HCT116 (cell line): ENCODE data around the gene SPATS2L.

Experiments used
- CEBPB ChIP-seq: IDR thresholded peaks from 2 replicates; pipeline ENCODE4 v1.6.1; 2012; ENCODE audit warnings: low read depth
- CTCF ChIP-seq, 3 experiments: fragments of 200-600 bp in 1 of 3; sonication (generic) in 1 of 3; IDR thresholded peaks in 2 of 3; conservative IDR thresholded peaks in 1 of 3; 2 replicates each; pipeline ENCODE4 v1.5.1; 2012 to 2017; ENCODE audit warnings: low read depth in 2 of 3, low read length in 2 of 3, antibody characterized with exemption in 1 of 3, borderline replicate concordance in 1 of 3, control low read depth in 1 of 3, mild to moderate bottlenecking in 1 of 3, mixed read lengths in 1 of 3, mixed run types in 1 of 3, moderate library complexity in 1 of 3; ENCODE audit not compliant: insufficient read depth in 1 of 3
- EZH2 ChIP-seq: fragments of 200-600 bp; sonication (generic); IDR thresholded peaks from 2 replicates; pipeline ENCODE4 v1.6.1; 2017; ENCODE audit warnings: antibody characterized with exemption, mixed run types
- EZH2phosphoT487 ChIP-seq: fragments of 200-600 bp; IDR thresholded peaks from 2 replicates; pipeline ENCODE4 v1.6.1; 2018; ENCODE audit warnings: antibody characterized with exemption, borderline replicate concordance
- JUND ChIP-seq: IDR thresholded peaks from 2 replicates; pipeline ENCODE4 v1.6.1; 2012
- MAX ChIP-seq: IDR thresholded peaks from 2 replicates; pipeline ENCODE4 v1.6.1; 2012
- POLR2A ChIP-seq: IDR thresholded peaks from 2 replicates; pipeline ENCODE4 v1.7.0; 2011; ENCODE audit warnings: borderline replicate concordance; ENCODE audit not compliant: insufficient read depth, insufficient read length; ENCODE audit errors: extremely low read depth
- POLR2AphosphoS5 ChIP-seq: IDR thresholded peaks from 2 replicates; pipeline ENCODE4 v1.6.1; 2011; ENCODE audit warnings: mild to moderate bottlenecking, low read depth, low read length, moderate library complexity
- RAD21 ChIP-seq: IDR thresholded peaks from 2 replicates; pipeline ENCODE4 v1.6.1; 2012; ENCODE audit warnings: low read depth, mild to moderate bottlenecking
- SP1 ChIP-seq: IDR thresholded peaks from 2 replicates; pipeline ENCODE4 v1.6.1; 2012; ENCODE audit warnings: low read depth
- SRF ChIP-seq: IDR thresholded peaks from 2 replicates; pipeline ENCODE4 v1.6.1; 2012; ENCODE audit warnings: low read depth

- TF ChIP-seq EZH2: no peak
- TF ChIP-seq SP1: no peak
- no peak for TF ChIP-seq CTCF (IDR thresholded peaks at IDR 0.05 in 2 of 3, conservative IDR thresholded peaks at IDR 0.05 in 1 of 3; ENCODE audit: borderline replicate concordance in 1 of 3, insufficient read depth in 1 of 3, low read depth in 2 of 3, low read length in 2 of 3)
- TF ChIP-seq CEBPB: no peak
- TF ChIP-seq SRF: no peak
- no peak for TF ChIP-seq JUND
- TF ChIP-seq EZH2phosphoT487: no peak
- TF ChIP-seq POLR2A: no peak
- TF ChIP-seq POLR2AphosphoS5: no peak
- no peak for TF ChIP-seq MAX
- TF ChIP-seq RAD21: no peak
Observed at GRCh38 chr2:200463452-200463851, 157.0 kb downstream of the SPATS2L start.
